GM12891 (cell line): ENCODE results near the gene PATE3. TPM values are rescaled to one million over a fixed set of nuclear protein-coding genes. Genes with fewer than 3 reads are reported as not detected.

Source experiments
- DNase-seq: peaks from one replicate; pipeline ENCODE4 v3.0.0; 2011; ENCODE audit warnings: low spot score; ENCODE audit not compliant: insufficient read length
- FAIRE-seq: peaks from 2 replicates; lab custom pipeline; 2011; peaks lifted over from hg19 to GRCh38; lab: Jason Lieb, UNC
- PAX5 ChIP-seq: IDR thresholded peaks from 2 replicates; pipeline ENCODE4 v1.6.1; 2011; ENCODE audit warnings: low read length, moderate library complexity, mild to moderate bottlenecking; ENCODE audit not compliant: insufficient read depth, severe bottlenecking
- POLR2A ChIP-seq: IDR thresholded peaks from 2 replicates; pipeline ENCODE4 v1.6.1; 2011; ENCODE audit warnings: low read depth, low read length, control low read depth
- POLR2AphosphoS5 ChIP-seq: IDR thresholded peaks from 2 replicates; pipeline ENCODE4 v1.6.1; 2011; ENCODE audit warnings: low read depth, low read length, control low read depth
- POU2F2 ChIP-seq: IDR thresholded peaks from 2 replicates; pipeline ENCODE4 v1.6.1; 2011; ENCODE audit warnings: low read depth, mild to moderate bottlenecking, control low read depth, low read length, moderate library complexity
- SPI1 ChIP-seq: IDR thresholded peaks from 2 replicates; pipeline ENCODE4 v1.6.1; 2011; ENCODE audit warnings: low read depth, low read length, control low read depth
- TAF1 ChIP-seq: IDR thresholded peaks from 2 replicates; pipeline ENCODE4 v1.6.1; 2011; ENCODE audit warnings: low read depth, low read length, control low read depth
- polyA plus RNA-seq: library from polyadenylated mRNA; unstranded; fragments of >200 nt; gene quantifications from one replicate; pipeline ENCODE4 v1.2.1, GENCODE V29; 2012; ENCODE audit warnings: low read depth, missing spikeins, inconsistent platforms; ENCODE audit not compliant: missing spikeins

The PATE3 gene, protein sequence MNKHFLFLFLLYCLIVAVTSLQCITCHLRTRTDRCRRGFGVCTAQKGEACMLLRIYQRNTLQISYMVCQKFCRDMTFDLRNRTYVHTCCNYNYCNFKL
- polyA plus RNA-seq = not detected

DNA sequence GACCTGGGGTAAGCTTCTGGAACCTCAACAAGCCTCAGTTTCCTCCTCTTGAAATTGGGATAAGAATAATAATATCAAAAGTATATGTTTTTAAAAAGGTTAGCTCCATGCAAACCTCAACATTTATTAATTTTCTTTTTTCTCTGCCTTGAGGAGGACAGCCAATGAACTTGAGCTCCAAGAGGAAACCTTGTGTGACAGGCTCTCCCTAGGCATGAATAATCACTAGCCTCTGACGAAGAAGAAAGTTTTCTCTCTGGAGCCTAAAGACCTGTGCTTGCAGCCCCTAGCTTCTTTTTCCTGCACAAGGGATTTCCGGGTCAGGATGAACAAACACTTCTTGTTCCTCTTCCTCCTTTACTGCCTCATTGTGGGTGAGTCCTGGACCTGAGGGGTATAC lies at the start of gene PATE3:
Gene PATE3 (plus strand): TSS at position 301 of the 400 bp plus-strand sequence. CDS start 25 bp downstream, at position 326.
- FAIRE-seq = no peak
- TF ChIP-seq POLR2A (no peak), POU2F2 (no peak), POLR2AphosphoS5 (no peak), SPI1 (no peak), TAF1 (no peak), PAX5 (no peak)
- no peak for DNase-seq

DNA sequence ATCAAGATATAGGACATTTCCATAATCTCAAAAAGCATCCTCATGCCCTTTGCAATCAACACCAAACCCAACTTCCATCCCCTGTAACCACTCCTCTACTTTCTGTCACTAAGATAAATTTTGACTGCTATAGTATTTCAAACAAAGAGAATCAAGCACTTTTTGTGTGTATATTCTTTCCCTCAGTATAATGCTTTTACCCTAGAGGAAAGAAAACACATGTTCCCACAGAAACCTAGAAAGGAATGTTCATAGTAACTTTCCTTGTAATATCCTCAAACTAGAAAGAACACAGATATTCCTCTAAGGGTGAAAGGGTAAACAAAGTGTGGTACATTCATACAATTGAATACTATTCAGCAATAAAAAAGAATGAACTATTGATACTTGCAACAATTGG lies 47.3 kb upstream of the PATE3 start:
- DNase-seq (no peak), FAIRE-seq (no peak)
- TF ChIP-seq POLR2A = no peak
- no peak for TF ChIP-seq PAX5
- TF ChIP-seq POLR2AphosphoS5 = no peak
- TF ChIP-seq SPI1 = no peak
- no peak for TF ChIP-seq TAF1
- no peak for TF ChIP-seq POU2F2

DNA sequence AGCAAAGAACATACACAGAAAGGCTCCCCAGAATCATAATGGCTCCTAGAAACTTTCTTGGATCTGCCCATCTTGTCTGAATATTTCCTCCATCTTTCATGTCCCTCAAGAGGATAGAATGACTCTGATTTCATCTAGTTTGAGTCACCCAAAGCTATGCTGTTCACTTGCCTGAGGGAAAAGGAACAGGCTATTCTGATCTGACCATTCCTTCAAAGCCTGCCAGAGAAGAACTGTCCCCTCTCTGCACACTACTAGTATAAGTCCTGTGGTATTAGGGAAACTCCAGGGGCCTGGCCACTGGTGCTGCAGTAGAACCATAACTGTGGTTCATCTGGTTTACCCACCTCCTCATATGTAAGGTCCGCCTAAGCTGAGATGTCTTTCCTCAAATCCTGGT lies 44.2 kb upstream of the PATE3 start:
- no peak for DNase-seq
- FAIRE-seq = no peak
- TF ChIP-seq POLR2AphosphoS5 (no peak), TAF1 (no peak), POLR2A (no peak), POU2F2 (no peak), PAX5 (no peak), SPI1 (no peak)

GRCh38 chr11:125745979-125746378 lies 41.9 kb upstream of the PATE3 start, which contains the start of gene PATE1:
TSS of gene PATE1 (plus strand) at chr11:125746279. CDS start at chr11:125746305, 26 bp downstream.
- TF ChIP-seq POLR2AphosphoS5 (no peak), TAF1 (no peak), POLR2A (no peak), SPI1 (no peak), POU2F2 (no peak), PAX5 (no peak)
- DNase-seq = no peak
- FAIRE-seq = no peak

DNA sequence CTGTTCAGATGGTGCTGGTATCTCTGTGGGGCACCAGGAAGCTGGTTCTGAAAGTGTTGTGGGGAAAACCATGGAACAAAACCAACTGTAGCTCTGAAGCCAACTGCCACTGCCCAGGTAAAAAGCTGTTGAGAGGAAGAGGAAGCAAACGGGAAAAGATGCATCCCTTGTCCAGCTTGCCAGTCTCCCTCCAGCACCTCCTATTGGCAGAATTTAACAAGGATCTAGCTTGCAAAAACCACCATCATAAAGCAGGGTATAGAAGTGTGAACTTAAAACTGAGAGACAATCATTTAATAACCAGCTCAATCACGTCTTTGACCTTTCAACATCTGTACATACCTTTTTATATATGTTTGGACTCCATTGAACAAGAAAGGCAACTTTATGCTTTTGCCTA lies 37.3 kb upstream of the PATE3 start:
- TF ChIP-seq PAX5 (no peak), SPI1 (no peak), POU2F2 (no peak), POLR2AphosphoS5 (no peak), TAF1 (no peak), POLR2A (no peak)
- peak; percentile 56 for FAIRE-seq
- DNase-seq = no peak

GRCh38 chr11:125756050-125756449 lies 31.9 kb upstream of the PATE3 start:
- no peak for FAIRE-seq
- no peak for DNase-seq
- TF ChIP-seq SPI1 = no peak
- no peak for TF ChIP-seq PAX5
- no peak for TF ChIP-seq TAF1
- no peak for TF ChIP-seq POU2F2
- TF ChIP-seq POLR2AphosphoS5 = no peak
- no peak for TF ChIP-seq POLR2A

GRCh38 chr11:125762445-125762844 lies 25.5 kb upstream of the PATE3 start:
- TF ChIP-seq PAX5 = no peak
- no peak for TF ChIP-seq POLR2AphosphoS5
- no peak for TF ChIP-seq POLR2A
- TF ChIP-seq POU2F2 = no peak
- no peak for TF ChIP-seq TAF1
- no peak for TF ChIP-seq SPI1
- FAIRE-seq (no peak), DNase-seq (no peak)

GRCh38 chr11:125763483-125763882 lies 24.4 kb upstream of the PATE3 start:
- FAIRE-seq (no peak), DNase-seq (no peak)
- no peak for TF ChIP-seq POLR2AphosphoS5
- TF ChIP-seq POU2F2 = no peak
- TF ChIP-seq TAF1 = no peak
- no peak for TF ChIP-seq SPI1
- no peak for TF ChIP-seq POLR2A
- no peak for TF ChIP-seq PAX5

GRCh38 chr11:125766251-125766650 lies 21.7 kb upstream of the PATE3 start:
- DNase-seq = no peak
- no peak for TF ChIP-seq SPI1
- TF ChIP-seq TAF1 = no peak
- no peak for FAIRE-seq
